Parathyroid adenoma (tissue), 2 donors: ENCODE results near the gene KRT6B.

ENCODE experiments used
- H2AFZ ChIP-seq: fragments of 300-600 bp; sonication (generic); one replicate; pipeline ENCODE4 v1.7.0; 2017; ENCODE audit warnings: antibody characterized with exemption, mild to moderate bottlenecking
- H3K27ac ChIP-seq: fragments of 300-600 bp; sonication (generic); one replicate; pipeline ENCODE4 v1.7.0; 2017
- H3K27me3 ChIP-seq: fragments of 300-600 bp; sonication (generic); one replicate; pipeline ENCODE4 v1.7.0; 2017; ENCODE audit warnings: low read length; ENCODE audit not compliant: control insufficient read depth, insufficient read depth
- H3K36me3 ChIP-seq: fragments of 300-600 bp; sonication (generic); one replicate; pipeline ENCODE4 v1.7.0; 2017; ENCODE audit warnings: low read length; ENCODE audit not compliant: control insufficient read depth, insufficient read depth
- H3K4me1 ChIP-seq: fragments of 300-600 bp; sonication (generic); one replicate; pipeline ENCODE4 v1.7.0; 2017; ENCODE audit warnings: control low read depth
- H3K4me2 ChIP-seq: fragments of 300-600 bp; sonication (generic); one replicate; pipeline ENCODE4 v1.7.0; 2017; ENCODE audit warnings: low read length
- H3K4me3 ChIP-seq: fragments of 300-600 bp; sonication (generic); one replicate; pipeline ENCODE4 v1.7.0; 2017; ENCODE audit warnings: low read depth, low read length
- H3K79me2 ChIP-seq: fragments of 300-600 bp; sonication (generic); one replicate; pipeline ENCODE4 v1.7.0; 2017; ENCODE audit warnings: control low read depth
- H3K9ac ChIP-seq: fragments of 300-600 bp; sonication (generic); one replicate; pipeline ENCODE4 v1.7.0; 2017; ENCODE audit warnings: mild to moderate bottlenecking
- H3K9me3 ChIP-seq: fragments of 300-600 bp; sonication (generic); one replicate; pipeline ENCODE4 v1.7.0; 2017; ENCODE audit warnings: low read length; ENCODE audit not compliant: control insufficient read depth
- CTCF ChIP-seq: fragments of 300-600 bp; sonication (generic); IDR thresholded peaks from one replicate; pipeline ENCODE4 v1.7.0; 2017; ENCODE audit warnings: antibody characterized with exemption, mild to moderate bottlenecking
- donor health status: primary hyperparathyroidism.

KRT6B gene

GRCh38 chr12:52438305-52439301 is 13.3 kb downstream of the KRT6B start:
- Histone ChIP-seq H3K27ac (no peak overlapping the region), H3K9me3 (no peaks in the 10 kb centered on the region), H3K4me3 (no peak overlapping the region), H3K9ac (no peak overlapping the region), H3K4me1 (no peaks in the 10 kb centered on the region), H3K79me2 (no peaks in the 10 kb centered on the region), H2AFZ (no peak overlapping the region), H3K4me2 (no peak overlapping the region), H3K27me3 (no peaks in the 10 kb centered on the region), H3K36me3 (no peaks in the 10 kb centered on the region)
- no peak for TF ChIP-seq CTCF

DNA sequence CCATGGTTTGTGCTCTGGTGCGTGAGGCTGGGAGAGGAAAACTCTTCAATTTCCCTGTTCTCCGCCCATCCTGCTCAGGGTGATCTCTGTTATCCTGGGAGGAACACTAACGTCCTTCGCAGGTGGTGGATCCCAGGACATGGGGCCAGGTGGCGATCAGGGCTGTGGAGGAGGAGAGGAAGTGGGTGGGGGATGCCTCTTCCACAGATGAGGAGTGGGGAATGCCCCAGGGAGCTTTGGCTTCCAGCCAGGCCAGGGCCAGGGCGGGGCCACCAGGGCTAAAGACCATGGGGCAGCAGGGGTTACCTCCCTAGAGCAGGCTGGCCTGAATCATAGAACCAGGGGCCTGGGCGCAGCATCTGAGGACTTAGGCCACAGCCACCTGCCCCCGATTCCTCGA is 14.4 kb downstream of the KRT6B start:
- TF ChIP-seq CTCF: no peak
- no peak overlapping the region for H3K4me2 ChIP-seq
- H3K4me1 ChIP-seq: no peaks in the 10 kb centered on the region
- H3K79me2 ChIP-seq: no peaks in the 10 kb centered on the region
- no peak overlapping the region for H2AFZ ChIP-seq
- H3K9ac ChIP-seq: no peak overlapping the region
- no peak overlapping the region for H3K27ac ChIP-seq
- H3K9me3 ChIP-seq: no peaks in the 10 kb centered on the region
- H3K27me3 ChIP-seq: no peaks in the 10 kb centered on the region
- H3K36me3 ChIP-seq: no peaks in the 10 kb centered on the region
- H3K4me3 ChIP-seq: no peak overlapping the region

GRCh38 chr12:52436828-52437474 is 15.0 kb downstream of the KRT6B start:
- no peak overlapping the region for H3K4me2 ChIP-seq
- no peaks in the 10 kb centered on the region for H3K36me3 ChIP-seq
- no peaks in the 10 kb centered on the region for H3K27me3 ChIP-seq
- H2AFZ ChIP-seq: no peak overlapping the region
- no peaks in the 10 kb centered on the region for H3K79me2 ChIP-seq
- H3K27ac ChIP-seq: no peak overlapping the region
- H3K9ac ChIP-seq: no peak overlapping the region
- no peak overlapping the region for H3K4me3 ChIP-seq
- no peak for TF ChIP-seq CTCF
- H3K4me1 ChIP-seq: no peaks in the 10 kb centered on the region
- no peaks in the 10 kb centered on the region for H3K9me3 ChIP-seq

- Histone ChIP-seq H3K79me2 (no peaks in the 10 kb centered on the region), H2AFZ (no peak overlapping the region), H3K27ac (no peak overlapping the region), H3K36me3 (no peaks in the 10 kb centered on the region), H3K4me1 (no peaks in the 10 kb centered on the region), H3K4me3 (no peak overlapping the region), H3K9me3 (no peaks in the 10 kb centered on the region), H3K9ac (no peak overlapping the region), H3K27me3 (no peaks in the 10 kb centered on the region), H3K4me2 (no peak overlapping the region)
- no peak for TF ChIP-seq CTCF
Measured at GRCh38 chr12:52436000-52436827, 15.7 kb downstream of the KRT6B start.
